Gastrocnemius medialis (tissue), 4 donors: ENCODE measurements around the gene SLC35G1. TPM values are rescaled to one million over a fixed set of nuclear protein-coding genes. Genes with fewer than 3 reads are reported as not detected.

ENCODE experiments used
- ATAC-seq, 2 donors: fragments of 150-250 bp; one replicate each; pipeline ENCODE4 v1.9.1; 2016
- DNase-seq, 2 donors: peaks; one replicate each; pipeline ENCODE4 v3.0.0-alpha.2; 2019
- H3K27ac ChIP-seq, 4 donors: fragments of 200-600 bp; sonication (generic); 1 replicate in 1 of 4; 2 replicates in 3 of 4; pipeline ENCODE4 v1.5.1; 2016 to 2018; ENCODE audit warnings: mild to moderate bottlenecking in 2 of 4, moderate library complexity in 1 of 4
- H3K27me3 ChIP-seq, 3 donors: fragments of 200-600 bp; sonication (generic) in 2 of 3; 1 replicate in 1 of 3; 2 replicates in 2 of 3; pipeline versions ENCODE4 v1.5.1 to v1.6.0; 2016 to 2019; ENCODE audit warnings: mild to moderate bottlenecking in 1 of 3, moderate library complexity in 1 of 3
- H3K36me3 ChIP-seq, 2 donors: fragments of 200-600 bp; sonication (generic) in 1 of 2; one replicate each; pipeline ENCODE4 v1.5.1; 2017 to 2018
- H3K4me1 ChIP-seq, 2 donors: fragments of 200-600 bp; sonication (generic) in 1 of 2; one replicate each; pipeline ENCODE4 v1.5.1; 2016 to 2017; ENCODE audit warnings: mild to moderate bottlenecking in 2 of 2
- H3K4me3 ChIP-seq, 4 donors: fragments of 200-600 bp; sonication (generic) in 3 of 4; 1 replicate in 1 of 4; 2 replicates in 3 of 4; pipeline ENCODE4 v1.5.1; 2016 to 2019; ENCODE audit warnings: mild to moderate bottlenecking in 2 of 4
- H3K9me3 ChIP-seq, 3 donors: fragments of 200-600 bp; sonication (generic) in 2 of 3; 1 replicate in 1 of 3; 2 replicates in 2 of 3; pipeline ENCODE4 v1.5.1; 2016 to 2019
- CTCF ChIP-seq, 5 experiments: fragments of 450-650 bp in 3 of 5; fragments of 200-600 bp in 2 of 5; sonication (generic) in 2 of 5; IDR thresholded peaks in 4 of 5; conservative IDR thresholded peaks in 1 of 5; 1 replicate in 4 of 5; 2 replicates in 1 of 5; pipeline ENCODE4 v1.5.1; 2016 to 2019; ENCODE audit warnings: antibody characterized with exemption in 5 of 5, mild to moderate bottlenecking in 3 of 5, moderate library complexity in 3 of 5
- POLR2A ChIP-seq, 2 donors: fragments of 450-650 bp; IDR thresholded peaks; one replicate each; pipeline ENCODE4 v1.6.1; 2017; ENCODE audit warnings: antibody characterized with exemption in 2 of 2, mild to moderate bottlenecking in 2 of 2, moderate library complexity in 2 of 2
- in situ Hi-C, 4 donors: fragments of 200-750 bp; cut with MboI; loops; one replicate each; pipeline versions ENCODE4 v1.15.0 to v1.8.0; 2017; ENCODE audit warnings: low sequenced_read_pairs in 4 of 4
- intact Hi-C: fragments of 100-400 bp; cut with DNase I; formaldehyde crosslinking; loops from one replicate; pipeline ENCODE4 v1.15.1; 2023; ENCODE audit warnings: low total_unique reads
- total RNA-seq, 4 donors: library from RNA; depleted of rRNA; stranded (reverse); fragments of >200 nt; gene quantifications; one replicate each; pipeline versions ENCODE4 v1.1.0 to v1.2.3, GENCODE V29; 2016

The SLC35G1 gene
- total RNA-seq, 4 donors from 2014 or later = 0.78 to 3.4 (median 0.97) TPM

- Histone ChIP-seq H3K4me3 (no peak overlapping the region), H3K27ac (no peak overlapping the region), H3K27me3 (no peaks in the 10 kb centered on the region), H3K4me1 (no peaks in the 10 kb centered on the region), H3K9me3 (no peaks in the 10 kb centered on the region), H3K36me3 (no peaks in the 10 kb centered on the region)
- intact Hi-C loops = no loop called here
- TF ChIP-seq CTCF (IDR thresholded peaks at IDR 0.05 in 4 of 5, conservative IDR thresholded peaks at IDR 0.05 in 1 of 5) (no peak), POLR2A (IDR thresholded peaks at IDR 0.05) (no peak)
- in situ Hi-C loops = no loop called here
- DNase-seq = no peak
- ATAC-seq = no peak
Observed at GRCh38 chr10:93876381-93876780, 17.4 kb upstream of the SLC35G1 start.

DNA sequence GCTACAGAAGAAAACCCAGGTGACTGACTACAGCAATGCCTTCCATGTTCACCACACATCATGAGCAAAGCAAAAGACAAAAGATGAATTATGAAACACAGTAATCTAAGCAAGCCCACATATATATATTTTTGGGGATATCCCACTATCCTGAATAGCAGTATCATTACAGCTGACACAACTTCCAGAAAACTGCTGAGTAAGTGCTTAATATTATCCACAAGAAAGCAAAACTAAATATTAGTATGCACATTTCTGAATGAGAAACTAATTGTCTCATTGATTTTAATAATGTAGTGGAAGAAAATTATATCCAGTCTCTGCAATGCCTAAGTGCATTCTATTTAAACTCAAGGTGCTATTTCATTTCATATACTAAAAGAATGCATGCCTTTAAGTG lies 14.5 kb upstream of the SLC35G1 start:
- ATAC-seq (no peak), DNase-seq (no peak)
- no peaks in the 10 kb centered on the region for H3K9me3 ChIP-seq
- TF ChIP-seq CTCF (IDR thresholded peaks at IDR 0.05 in 4 of 5, conservative IDR thresholded peaks at IDR 0.05 in 1 of 5) = no peak
- no peak for TF ChIP-seq POLR2A (IDR thresholded peaks at IDR 0.05)
- no peaks in the 10 kb centered on the region for H3K36me3 ChIP-seq
- H3K4me3 ChIP-seq = no peak overlapping the region
- H3K27ac ChIP-seq = no peak overlapping the region
- intact Hi-C loops (no loop called here), in situ Hi-C loops (no loop called here)
- H3K4me1 ChIP-seq = no peaks in the 10 kb centered on the region
- H3K27me3 ChIP-seq = no peaks in the 10 kb centered on the region

DNA sequence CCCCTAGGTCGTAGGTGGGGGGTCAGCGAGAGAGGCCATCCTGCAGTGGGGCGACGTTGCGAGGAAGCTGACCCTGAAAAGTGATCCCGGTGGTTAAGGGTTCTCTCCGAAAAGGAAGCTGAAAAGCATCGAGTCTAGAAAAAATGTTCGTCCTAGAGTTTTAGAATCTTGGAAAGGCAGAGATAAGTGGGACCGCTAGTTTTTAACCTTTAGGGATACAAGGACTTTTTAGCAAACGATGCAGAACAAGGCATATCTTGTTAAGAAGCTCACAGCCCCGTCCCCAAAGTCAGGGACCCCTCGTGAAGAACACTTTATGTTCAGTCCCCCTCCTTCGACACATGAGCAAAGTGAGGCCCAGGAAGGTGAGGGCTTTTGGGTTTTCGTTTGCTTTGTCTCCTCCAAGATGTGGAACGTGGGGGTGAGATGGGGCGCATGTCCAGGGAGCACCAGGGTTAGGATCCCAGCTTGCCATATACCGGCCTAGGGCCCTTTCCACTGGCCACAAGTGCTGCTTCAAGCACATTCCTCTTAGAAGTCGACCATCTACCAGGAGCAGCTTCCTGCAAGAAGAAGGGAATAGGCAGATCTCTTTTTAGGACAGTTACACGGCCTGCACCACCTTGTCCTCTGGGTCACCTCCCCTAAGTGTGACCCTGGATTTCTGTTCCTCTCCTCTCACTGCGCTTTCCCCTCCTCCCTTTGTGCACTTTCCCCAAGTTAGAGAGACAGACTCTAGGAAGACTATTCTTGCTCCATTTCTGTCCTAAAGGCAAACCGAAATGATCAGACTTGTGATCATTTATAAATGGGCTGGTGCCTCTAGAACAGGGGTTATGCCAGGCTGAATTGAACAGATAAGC lies 969 bp downstream of the SLC35G1 start:
- in situ Hi-C loops = no loop called here
- DNase-seq (no peak), ATAC-seq (no peak)
- intact Hi-C loops = loop anchor here (5.0 kb wide), 2 partner anchors 48 to 192 kb away; partner anchors contain the start of gene FRA10AC1
- H3K4me1 ChIP-seq = peaks cover 8 to 13% of the 10 kb centered on the region in 2 donors
- H3K9me3 ChIP-seq = no peaks in the 10 kb centered on the region
- TF ChIP-seq CTCF (IDR thresholded peaks at IDR 0.05 in 4 of 5, conservative IDR thresholded peaks at IDR 0.05 in 1 of 5) (no peak), POLR2A (IDR thresholded peaks at IDR 0.05) (no peak)
- no peaks in the 10 kb centered on the region for H3K36me3 ChIP-seq
- no peaks in the 10 kb centered on the region for H3K27me3 ChIP-seq
- peak overlapping the region; percentile 68 to 99 (median 86) for H3K4me3 ChIP-seq
- H3K27ac ChIP-seq = peak overlapping the region in 3 of 4 donors; percentile 44 to 75 (median 74)

- no peak for ATAC-seq
- no peak for DNase-seq
Observed at GRCh38 chr10:93897070-93897780, 3.4 kb downstream of the SLC35G1 start.

More at GRCh38 chr10:93897070-93897780, 3.4 kb downstream of the SLC35G1 start:
- Histone ChIP-seq H3K27ac (no peak overlapping the region), H3K9me3 (no peaks in the 10 kb centered on the region), H3K4me1 (peaks cover 8 to 13% of the 10 kb centered on the region in 2 donors), H3K27me3 (no peaks in the 10 kb centered on the region), H3K4me3 (no peak overlapping the region), H3K36me3 (no peaks in the 10 kb centered on the region)
- intact Hi-C loops = loop anchor here (5.0 kb wide), 1 partner anchor 45 kb away; no protein-coding TSS in a partner anchor
- TF ChIP-seq POLR2A (IDR thresholded peaks at IDR 0.05) (no peak), CTCF (IDR thresholded peaks at IDR 0.05 in 4 of 5, conservative IDR thresholded peaks at IDR 0.05 in 1 of 5) (no peak)
- in situ Hi-C loops = no loop called here
